ENCODE results near the gene SCN1B. TPM values are rescaled to one million over a fixed set of nuclear protein-coding genes. Genes with fewer than 3 reads are reported as not detected.

The SCN1B gene
- total and polyA plus RNA-seq, 9 donors = 3.0 to 6.7 (median 3.5) TPM

- Histone ChIP-seq H3K9me3 (replicated peaks; ENCODE audit: control insufficient read depth, low read depth, low read length) (peaks cover 2% of the 10 kb centered on the region), H3K4me3 (ENCODE audit: low read length) (no peak overlapping the region), H3K4me1 (ENCODE audit: control insufficient read depth, insufficient read depth, low read length) (peaks cover 22% of the 10 kb centered on the region), H3K36me3 (ENCODE audit: control insufficient read depth, insufficient read depth, low read length) (no peaks in the 10 kb centered on the region), H3K27me3 (ENCODE audit: control insufficient read depth, insufficient read depth, low read length) (no peaks in the 10 kb centered on the region), H3K27ac (ENCODE audit: low read length) (no peak overlapping the region)
- DNase-seq = no peak
- 81% methylated on average over 3 of the region's 3 CpGs for WGBS (ENCODE audit: insufficient coverage)
These were observed 54.2 kb downstream of the SCN1B start for GRCh38 chr19:35084509-35084762.

- Histone ChIP-seq H3K27ac (ENCODE audit: low read length) (no peak overlapping the region), H3K27me3 (ENCODE audit: control insufficient read depth, insufficient read depth, low read length) (peaks cover 6% of the 10 kb centered on the region), H3K4me1 (ENCODE audit: control insufficient read depth, insufficient read depth, low read length) (peaks cover 27% of the 10 kb centered on the region), H3K36me3 (ENCODE audit: control insufficient read depth, insufficient read depth, low read length) (no peaks in the 10 kb centered on the region), H3K4me3 (ENCODE audit: low read length) (no peak overlapping the region), H3K9me3 (replicated peaks; ENCODE audit: control insufficient read depth, low read depth, low read length) (peaks cover 2% of the 10 kb centered on the region)
- 39% methylated on average over 3 of the region's 6 CpGs for WGBS (ENCODE audit: insufficient coverage)
- DNase-seq = no peak
These were observed 55.7 kb downstream of the SCN1B start for GRCh38 chr19:35085947-35086346.

- H3K4me1 ChIP-seq (ENCODE audit: control insufficient read depth, insufficient read depth, low read length) = peaks cover 28% of the 10 kb centered on the region
- H3K27me3 ChIP-seq (ENCODE audit: control insufficient read depth, insufficient read depth, low read length) = peaks cover 8% of the 10 kb centered on the region
- H3K27ac ChIP-seq (ENCODE audit: low read length) = no peak overlapping the region
- no peak overlapping the region for H3K4me3 ChIP-seq (ENCODE audit: low read length)
- 54% methylated on average over 8 of the region's 8 CpGs for WGBS (ENCODE audit: insufficient coverage)
- H3K36me3 ChIP-seq (ENCODE audit: control insufficient read depth, insufficient read depth, low read length) = no peaks in the 10 kb centered on the region
- DNase-seq = peak; percentile 56
- peaks cover 2% of the 10 kb centered on the region for H3K9me3 ChIP-seq (replicated peaks; ENCODE audit: control insufficient read depth, low read depth, low read length)
These were observed 56.2 kb downstream of the SCN1B start for GRCh38 chr19:35086455-35086854.

- Histone ChIP-seq H3K9me3 (replicated peaks; ENCODE audit: control insufficient read depth, low read depth, low read length) (no peaks in the 10 kb centered on the region), H3K36me3 (ENCODE audit: control insufficient read depth, insufficient read depth, low read length) (no peaks in the 10 kb centered on the region), H3K27ac (ENCODE audit: low read length) (no peak overlapping the region), H3K27me3 (ENCODE audit: control insufficient read depth, insufficient read depth, low read length) (peaks cover 8% of the 10 kb centered on the region), H3K4me1 (ENCODE audit: control insufficient read depth, insufficient read depth, low read length) (peaks cover 28% of the 10 kb centered on the region), H3K4me3 (ENCODE audit: low read length) (no peak overlapping the region)
- no peak for DNase-seq
These were observed 57.1 kb downstream of the SCN1B start for GRCh38 chr19:35087393-35087792.

GRCh38 chr19:35088131-35088913 is 58.1 kb downstream of the SCN1B start:
- H3K9me3 ChIP-seq (replicated peaks; ENCODE audit: control insufficient read depth, low read depth, low read length) = no peaks in the 10 kb centered on the region
- peak; percentile 38 for DNase-seq
- no peaks in the 10 kb centered on the region for H3K36me3 ChIP-seq (ENCODE audit: control insufficient read depth, insufficient read depth, low read length)
- peaks cover 28% of the 10 kb centered on the region for H3K4me1 ChIP-seq (ENCODE audit: control insufficient read depth, insufficient read depth, low read length)
- no peak overlapping the region for H3K27ac ChIP-seq (ENCODE audit: low read length)
- peaks cover 8% of the 10 kb centered on the region for H3K27me3 ChIP-seq (ENCODE audit: control insufficient read depth, insufficient read depth, low read length)
- 75% methylated on average over 6 of the region's 8 CpGs for WGBS (ENCODE audit: insufficient coverage)
- no peak overlapping the region for H3K4me3 ChIP-seq (ENCODE audit: low read length)

GRCh38 chr19:35089554-35089953 is 59.3 kb downstream of the SCN1B start:
- Histone ChIP-seq H3K27ac (ENCODE audit: low read length) (no peak overlapping the region), H3K36me3 (ENCODE audit: control insufficient read depth, insufficient read depth, low read length) (no peaks in the 10 kb centered on the region), H3K27me3 (ENCODE audit: control insufficient read depth, insufficient read depth, low read length) (peaks cover 8% of the 10 kb centered on the region), H3K4me1 (ENCODE audit: control insufficient read depth, insufficient read depth, low read length) (peaks cover 28% of the 10 kb centered on the region), H3K9me3 (replicated peaks; ENCODE audit: control insufficient read depth, low read depth, low read length) (no peaks in the 10 kb centered on the region), H3K4me3 (ENCODE audit: low read length) (no peak overlapping the region)
- no peak for DNase-seq
- WGBS (ENCODE audit: insufficient coverage) = no CpG with 5 or more reads among the region's 8 CpGs

Other genes starting within 250 kb of the SCN1B start
- gene ZNF30, start 103.6 kb upstream of the SCN1B start, total RNA-seq = 3.9 TPM
- 1 to 10 TPM; 2.8 to 4.9 (median 3.6) TPM for gene ZNF30, start 103.6 kb upstream of the SCN1B start, polyA plus RNA-seq (ENCODE audit: insufficient read depth in 1 of 8, insufficient read length in 8 of 8, low replicate concordance in 1 of 8)
- gene ZNF792, start 66.2 kb upstream of the SCN1B start, total RNA-seq = 5.1 TPM
- gene ZNF792, start 66.2 kb upstream of the SCN1B start, polyA plus RNA-seq (ENCODE audit: insufficient read depth in 1 of 8, insufficient read length in 8 of 8, low replicate concordance in 1 of 8) = 1 to 10 TPM; 2.1 to 3.3 (median 2.5) TPM
- 16.0 TPM for gene GRAMD1A, start 30.1 kb upstream of the SCN1B start, total RNA-seq
- gene GRAMD1A, start 30.1 kb upstream of the SCN1B start, polyA plus RNA-seq (ENCODE audit: insufficient read depth in 1 of 8, insufficient read length in 8 of 8, low replicate concordance in 1 of 8) = 10 to 100 TPM; 33.3 to 48.0 (median 38.4) TPM
- gene HPN, start 11.3 kb downstream of the SCN1B start, total RNA-seq = 0.13 TPM
- 10 to 100 TPM in 1 of 8 donors, 1 to 10 TPM in 1, under 1 TPM in 5, not detected in 1; 0.14 to 15.6 (median 0.50) TPM for gene HPN, start 11.3 kb downstream of the SCN1B start, polyA plus RNA-seq (ENCODE audit: insufficient read depth in 1 of 8, insufficient read length in 8 of 8, low replicate concordance in 1 of 8)
- gene FXYD3, start 85.4 kb downstream of the SCN1B start, total RNA-seq = 0.35 TPM
- 1 to 10 TPM in 3 of 8 donors, under 1 TPM in 4, not detected in 1; 0.31 to 9.3 (median 0.65) TPM for gene FXYD3, start 85.4 kb downstream of the SCN1B start, polyA plus RNA-seq (ENCODE audit: insufficient read depth in 1 of 8, insufficient read length in 8 of 8, low replicate concordance in 1 of 8)
- 8.6 TPM for gene LGI4, start 104.6 kb downstream of the SCN1B start, total RNA-seq
- 10 to 100 TPM in 6 of 8 donors, 1 to 10 TPM in 2; 8.4 to 16.3 (median 11.3) TPM for gene LGI4, start 104.6 kb downstream of the SCN1B start, polyA plus RNA-seq (ENCODE audit: insufficient read depth in 1 of 8, insufficient read length in 8 of 8, low replicate concordance in 1 of 8)
- gene FXYD1, start 108.4 kb downstream of the SCN1B start, total RNA-seq = 152 TPM
- gene FXYD1, start 108.4 kb downstream of the SCN1B start, polyA plus RNA-seq (ENCODE audit: insufficient read depth in 1 of 8, insufficient read length in 8 of 8, low replicate concordance in 1 of 8) = 100 to 1,000 TPM; 144 to 301 (median 206) TPM
- gene FXYD7, start 112.8 kb downstream of the SCN1B start, total RNA-seq = 0.71 TPM
- 1 to 10 TPM in 2 of 8 donors, under 1 TPM in 6; 0.38 to 1.4 (median 0.63) TPM for gene FXYD7, start 112.8 kb downstream of the SCN1B start, polyA plus RNA-seq (ENCODE audit: insufficient read depth in 1 of 8, insufficient read length in 8 of 8, low replicate concordance in 1 of 8)
- 13.3 TPM for gene FXYD5, start 124.3 kb downstream of the SCN1B start, total RNA-seq
- gene FXYD5, start 124.3 kb downstream of the SCN1B start, polyA plus RNA-seq (ENCODE audit: insufficient read depth in 1 of 8, insufficient read length in 8 of 8, low replicate concordance in 1 of 8) = 10 to 100 TPM; 16.0 to 28.1 (median 21.9) TPM
- gene FAM187B, start 198.3 kb downstream of the SCN1B start, total RNA-seq = not detected
- not detected for gene FAM187B, start 198.3 kb downstream of the SCN1B start, polyA plus RNA-seq (ENCODE audit: insufficient read depth in 1 of 8, insufficient read length in 8 of 8, low replicate concordance in 1 of 8)
- gene LSR, start 218.5 kb downstream of the SCN1B start, total RNA-seq = 2.9 TPM
- gene LSR, start 218.5 kb downstream of the SCN1B start, polyA plus RNA-seq (ENCODE audit: insufficient read depth in 1 of 8, insufficient read length in 8 of 8, low replicate concordance in 1 of 8) = 10 to 100 TPM in 1 of 8 donors, 1 to 10 TPM in 7; 3.2 to 15.2 (median 5.7) TPM
- gene USF2, start 238.5 kb downstream of the SCN1B start, total RNA-seq = 44.9 TPM
- 100 to 1,000 TPM; 102 to 132 (median 109) TPM for gene USF2, start 238.5 kb downstream of the SCN1B start, polyA plus RNA-seq (ENCODE audit: insufficient read depth in 1 of 8, insufficient read length in 8 of 8, low replicate concordance in 1 of 8)

Measured in muscle of leg (tissue), 11 donors.